ENCODE measurements around the gene SPECC1L. TPM values are rescaled to one million over a fixed set of nuclear protein-coding genes. Genes with fewer than 3 reads are reported as not detected.
A peak's percentile ranks its signal among the peaks of the same experiment; 100 is the strongest.
"Not testable (repeated sequence)": the region's sequence is repeated elsewhere in the genome, so short reads cannot be mapped to it uniquely, and the experiment has no call there.

Gene SPECC1L
- total RNA-seq, 1 donor, result 40.2 TPM

DNA sequence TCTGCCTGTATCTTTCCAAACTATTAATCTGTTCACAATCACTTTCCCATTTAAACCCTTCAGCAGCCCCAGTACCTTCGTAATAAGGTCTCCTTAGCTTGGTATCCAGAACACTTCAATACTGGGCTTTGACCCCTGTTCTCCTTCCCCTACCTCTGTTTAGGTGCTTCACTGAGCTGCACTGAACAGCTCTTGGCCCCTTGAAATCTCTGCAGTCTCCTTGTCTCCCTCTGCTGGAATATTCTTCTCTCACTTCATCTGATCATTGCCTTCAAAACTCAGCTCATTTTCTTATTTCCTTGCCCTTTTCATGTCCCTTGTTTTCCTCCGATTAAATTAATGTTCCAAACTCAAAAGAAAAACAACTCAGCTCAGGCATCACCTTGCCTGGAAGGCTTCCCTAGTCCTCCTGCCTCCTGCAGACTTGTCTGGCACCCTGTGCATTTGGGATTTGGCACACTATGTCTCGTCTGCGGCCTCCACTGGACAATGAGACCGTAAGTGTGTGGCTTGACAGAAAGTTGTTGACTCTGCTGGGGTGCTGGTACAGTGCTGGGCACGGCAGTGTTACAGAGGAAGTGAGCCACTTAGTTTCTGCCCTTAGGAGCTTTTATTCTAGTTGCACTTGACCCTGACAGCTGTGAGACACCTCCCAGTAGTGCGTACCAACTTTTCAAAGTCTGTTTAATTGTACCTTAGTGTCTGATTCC is 4.2 kb downstream of the SPECC1L start:
- not testable (repeated sequence) for H3K4me3 ChIP-seq (ENCODE audit: low read depth, low read length); DNase-seq (ENCODE audit: low read depth)
- TF ChIP-seq CTCF (IDR thresholded peaks at IDR 0.05; ENCODE audit: insufficient read depth, low read depth, low read length), result peak; percentile 20

- not testable (repeated sequence) for H3K4me3 ChIP-seq (ENCODE audit: low read depth, low read length); DNase-seq (ENCODE audit: low read depth)
These were observed 9.7 kb downstream of the SPECC1L start for GRCh38 chr22:24280363-24280762.

GRCh38 chr22:24282401-24282800 is 11.8 kb downstream of the SPECC1L start:
- no peak for DNase-seq (ENCODE audit: low read depth)
- no peak for TF ChIP-seq CTCF (IDR thresholded peaks at IDR 0.05; ENCODE audit: insufficient read depth, low read depth, low read length)
- no peak overlapping the region for H3K4me3 ChIP-seq (ENCODE audit: low read depth, low read length)

GRCh38 chr22:24284747-24285203 is 14.1 kb downstream of the SPECC1L start:
- DNase-seq (ENCODE audit: low read depth), result no peak

DNA sequence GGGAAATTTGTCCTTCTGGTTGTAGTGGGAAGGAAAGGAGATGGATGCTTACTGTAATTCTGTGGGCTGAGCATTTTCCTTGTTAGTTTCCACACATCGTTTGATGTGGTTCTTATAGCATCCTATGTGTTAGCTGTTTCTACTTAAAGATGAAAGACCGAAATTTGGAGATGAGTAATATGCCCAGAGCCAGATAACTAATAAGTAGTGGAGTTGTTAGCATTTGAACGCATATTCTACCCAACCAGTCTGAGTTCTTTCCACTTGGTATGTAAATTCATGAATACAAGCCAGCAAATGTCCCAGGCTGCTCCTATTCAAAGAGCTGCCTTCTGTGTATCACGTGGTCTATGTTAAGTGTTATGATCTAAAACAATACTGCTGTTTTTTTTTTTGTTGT is 14.6 kb downstream of the SPECC1L start:
- peak; percentile 47 for DNase-seq (ENCODE audit: low read depth)
- TF ChIP-seq CTCF (IDR thresholded peaks at IDR 0.05; ENCODE audit: insufficient read depth, low read depth, low read length), result no peak
- H3K4me3 ChIP-seq (ENCODE audit: low read depth, low read length), result no peak overlapping the region

More at GRCh38 chr22:24284747-24285203, 14.1 kb downstream of the SPECC1L start:
- no peak for TF ChIP-seq CTCF (IDR thresholded peaks at IDR 0.05; ENCODE audit: insufficient read depth, low read depth, low read length)
- no peak overlapping the region for H3K4me3 ChIP-seq (ENCODE audit: low read depth, low read length)

DNA sequence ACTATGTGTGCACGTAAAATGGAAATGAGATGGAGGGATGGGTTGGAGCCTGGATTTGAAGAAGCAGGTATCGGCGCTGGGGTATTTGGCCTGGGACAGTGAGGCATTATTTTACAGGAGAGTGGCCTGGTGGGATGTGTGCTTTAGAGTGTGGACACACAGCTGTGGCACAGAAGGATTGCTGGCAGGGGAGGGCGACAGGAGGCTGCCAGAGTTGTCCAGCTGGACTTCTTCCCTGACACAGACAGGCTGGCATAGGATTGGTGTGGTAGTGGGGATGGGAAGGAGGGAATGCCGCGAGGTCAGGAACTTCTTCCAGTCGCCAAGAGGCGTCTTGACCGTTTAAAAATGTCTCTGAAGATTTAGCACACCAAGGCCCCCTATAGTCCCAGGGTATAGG is 16.6 kb downstream of the SPECC1L start:
- not testable (repeated sequence) for H3K4me3 ChIP-seq (ENCODE audit: low read depth, low read length); DNase-seq (ENCODE audit: low read depth)

DNA sequence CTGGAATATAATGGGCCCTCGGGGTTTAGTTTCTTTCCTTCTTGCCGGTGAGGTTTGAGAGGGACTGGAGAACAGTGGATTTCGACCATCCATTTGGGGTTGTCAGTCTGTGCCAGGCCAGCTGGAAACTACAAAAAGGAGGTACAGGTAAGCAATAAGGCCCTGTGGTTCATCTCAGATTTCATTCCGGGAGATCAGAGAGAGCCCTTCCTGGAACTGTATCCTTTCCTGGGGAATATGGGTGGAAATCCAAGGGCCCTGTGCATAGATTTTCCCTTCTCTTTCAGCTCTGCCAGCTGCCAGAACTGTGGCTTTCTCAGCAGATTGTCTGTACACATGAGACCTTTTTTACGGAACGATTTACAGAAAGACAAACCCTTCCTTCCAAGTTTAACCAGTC is 17.2 kb downstream of the SPECC1L start:
- not testable (repeated sequence) for DNase-seq (ENCODE audit: low read depth); H3K4me3 ChIP-seq (ENCODE audit: low read depth, low read length)

DNA sequence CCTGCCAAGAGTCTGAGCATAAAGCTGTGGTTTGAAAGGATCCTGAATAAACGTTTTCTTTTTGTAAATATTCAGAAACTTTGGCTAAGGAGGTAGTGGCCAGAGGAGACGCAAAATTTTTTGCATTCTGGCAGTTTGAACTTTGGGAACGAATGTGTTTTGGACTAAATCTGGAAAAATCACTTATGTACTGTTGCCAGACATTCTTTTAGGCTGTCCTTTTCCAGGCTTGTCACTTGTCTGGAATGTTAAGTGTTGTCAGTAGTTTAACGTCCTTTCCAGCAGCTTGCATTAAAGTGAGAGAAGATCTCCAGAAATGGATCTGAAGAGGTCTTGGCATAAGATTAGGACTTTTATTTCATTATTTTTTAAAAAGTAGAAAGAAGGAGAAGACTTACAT is 18.5 kb downstream of the SPECC1L start:
- TF ChIP-seq CTCF (IDR thresholded peaks at IDR 0.05; ENCODE audit: insufficient read depth, low read depth, low read length), result no peak
- no peak overlapping the region for H3K4me3 ChIP-seq (ENCODE audit: low read depth, low read length)

More for the DNA sequence above, 18.5 kb downstream of the SPECC1L start:
- peak; percentile 78 for DNase-seq (ENCODE audit: low read depth)
